HL-60 (cell line): ENCODE results near the gene APOL2.

Source experiments
- DNase-seq, 2 experiments: peaks; one replicate each; pipeline ENCODE4 v3.0.0-alpha.2; 2010 to 2020; ENCODE audit warnings: low read depth in 1 of 2, low spot score in 1 of 2
- H3K27ac ChIP-seq: fragments of 250-450 bp; sonication (Bioruptor Pico); replicated peaks from 2 replicates; pipeline ENCODE4 v1.5.1; 2020; ENCODE audit warnings: mild to moderate bottlenecking, moderate library complexity
- H3K27me3 ChIP-seq: fragments of 250-450 bp; sonication (Bioruptor Pico); 2 replicates; pipeline ENCODE4 v1.5.1; 2021; ENCODE audit warnings: mild to moderate bottlenecking, moderate library complexity; ENCODE audit not compliant: insufficient read depth, poor library complexity, severe bottlenecking
- H3K4me3 ChIP-seq: replicated peaks from 2 replicates; pipeline ENCODE4 v1.5.1; 2011; ENCODE audit warnings: mild to moderate bottlenecking, control low read depth, low read length; ENCODE audit not compliant: insufficient read depth
- CTCF ChIP-seq: IDR thresholded peaks from one replicate; pipeline ENCODE4 v1.5.1; 2011; ENCODE audit warnings: low read length, control low read depth, inconsistent platforms; ENCODE audit not compliant: insufficient read depth
- GABPA ChIP-seq: IDR thresholded peaks from 2 replicates; pipeline ENCODE4 v1.6.1; 2012; ENCODE audit warnings: low read depth
- POLR2AphosphoS5 ChIP-seq: IDR thresholded peaks from 2 replicates; pipeline ENCODE4 v1.6.1; 2012; ENCODE audit warnings: low read depth
- REST ChIP-seq: IDR thresholded peaks from 2 replicates; pipeline ENCODE4 v1.6.1; 2012; ENCODE audit warnings: low read depth; ENCODE audit not compliant: insufficient replicate concordance
- SPI1 ChIP-seq: IDR thresholded peaks from 2 replicates; pipeline ENCODE4 v1.6.1; 2012; ENCODE audit warnings: low read depth, mild to moderate bottlenecking, borderline replicate concordance

APOL2 gene

DNA sequence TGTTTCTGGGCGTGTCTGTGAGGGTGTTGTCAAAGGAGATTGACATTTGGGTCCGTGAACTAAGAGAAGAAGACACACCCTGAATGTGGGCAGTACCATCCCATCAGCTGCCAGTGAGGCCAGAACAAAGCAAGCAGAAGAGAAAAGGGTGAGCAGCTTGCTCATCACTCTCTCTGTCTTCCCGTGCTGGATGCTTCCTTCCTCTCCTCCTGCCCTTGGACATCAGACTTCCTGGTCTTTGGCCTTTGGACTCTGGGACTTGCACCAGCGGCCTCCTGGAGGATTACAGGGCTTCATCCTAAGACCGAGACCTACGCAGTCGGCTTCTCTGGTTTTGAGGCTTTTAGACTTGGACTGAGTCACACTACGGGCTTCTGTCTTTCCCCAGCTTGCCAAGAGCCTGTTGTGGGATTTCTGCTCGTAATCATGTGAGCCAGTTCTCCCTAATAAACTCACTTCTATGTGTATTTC is 18.8 kb downstream of the APOL2 start:
- H3K27me3 ChIP-seq: no peaks in the 10 kb centered on the region
- no peak overlapping the region for H3K4me3 ChIP-seq
- no peak for TF ChIP-seq POLR2AphosphoS5
- TF ChIP-seq CTCF: no peak
- TF ChIP-seq REST: no peak
- no peak for TF ChIP-seq SPI1
- no peak for TF ChIP-seq GABPA
- no peak for DNase-seq
- no peak overlapping the region for H3K27ac ChIP-seq

DNA sequence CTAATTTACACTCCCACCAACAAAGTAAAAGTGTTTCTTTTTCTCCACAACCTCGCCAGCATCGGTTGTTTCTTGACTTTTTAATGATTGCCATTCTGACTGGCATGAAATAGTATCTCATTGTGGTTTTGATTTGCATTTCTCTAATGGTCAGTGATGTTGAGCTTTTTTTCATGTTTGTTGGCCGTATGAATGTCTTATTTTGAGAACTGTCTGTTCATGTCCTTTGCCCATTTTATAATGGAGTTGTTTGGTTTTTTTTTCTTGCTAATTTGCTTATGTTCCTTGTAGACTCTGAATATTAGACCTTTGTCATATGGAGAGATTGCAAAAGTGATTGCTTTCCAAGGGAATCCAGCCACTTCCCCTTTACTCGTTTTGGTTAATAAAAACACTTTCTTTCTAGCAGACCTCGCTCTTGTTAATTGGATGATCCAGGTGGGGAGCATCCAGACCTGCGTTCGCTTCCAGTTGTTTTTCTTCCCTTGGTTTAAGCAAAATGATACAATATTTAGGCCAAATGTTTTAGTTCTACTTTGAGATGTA is 20.6 kb downstream of the APOL2 start:
- Histone ChIP-seq H3K27ac (no peak overlapping the region), H3K27me3 (no peaks in the 10 kb centered on the region), H3K4me3 (no peak overlapping the region)
- DNase-seq: no peak
- no peak for TF ChIP-seq REST
- TF ChIP-seq GABPA: no peak
- TF ChIP-seq SPI1: peak; percentile 78
- no peak for TF ChIP-seq CTCF

GRCh38 chr22:36215981-36216380 is 23.3 kb downstream of the APOL2 start:
- no peaks in the 10 kb centered on the region for H3K27me3 ChIP-seq
- no peak overlapping the region for H3K27ac ChIP-seq
- no peak for DNase-seq
- H3K4me3 ChIP-seq: no peak overlapping the region
- no peak for TF ChIP-seq POLR2AphosphoS5
- no peak for TF ChIP-seq REST
- no peak for TF ChIP-seq GABPA
